ENCODE results near the gene ARFGAP1.

Gene ARFGAP1

GRCh38 chr20:63335711-63336110 lies 63.1 kb downstream of the ARFGAP1 start:
- Histone ChIP-seq H3F3A (ENCODE audit: control insufficient read depth, insufficient read depth) (no peaks in the 10 kb centered on the region), H3K36me3 (ENCODE audit: control insufficient read depth, low read length) (no peaks in the 10 kb centered on the region), H3K9me3 (ENCODE audit: control insufficient read depth, insufficient read depth, low read length) (peaks cover 4% of the 10 kb centered on the region; the same call in 1 of the 2 replicates), H3K9me2 (replicated peaks; ENCODE audit: control insufficient read depth, low read length) (no peaks in the 10 kb centered on the region), H3K4me2 (ENCODE audit: low read length) (no peak overlapping the region), H3K4me1 (ENCODE audit: control insufficient read depth, low read length) (no peaks in the 10 kb centered on the region), H3K27me3 (ENCODE audit: control insufficient read depth, low read length) (no peaks in the 10 kb centered on the region), H3K27ac (ENCODE audit: low read depth, low read length) (no peak overlapping the region), H3K4me3 (ENCODE audit: low read length) (no peak overlapping the region), H3K79me2 (ENCODE audit: control insufficient read depth, low read length) (no peaks in the 10 kb centered on the region), H4K20me1 (ENCODE audit: control insufficient read depth, insufficient read depth, low read depth, low read length) (no peaks in the 10 kb centered on the region)
- TF ChIP-seq CTCF (IDR thresholded peaks at IDR 0.05; ENCODE audit: low read depth, low read length, poor library complexity, severe bottlenecking) (no peak), EZH2phosphoT487 (IDR thresholded peaks at IDR 0.05; ENCODE audit: borderline replicate concordance, low read length) (no peak)

GRCh38 chr20:63336232-63336752 lies 63.7 kb downstream of the ARFGAP1 start:
- no peaks in the 10 kb centered on the region for H3K79me2 ChIP-seq (ENCODE audit: control insufficient read depth, low read length)
- H3K27me3 ChIP-seq (ENCODE audit: control insufficient read depth, low read length) = no peaks in the 10 kb centered on the region
- no peak overlapping the region for H3K27ac ChIP-seq (ENCODE audit: low read depth, low read length)
- no peaks in the 10 kb centered on the region for H4K20me1 ChIP-seq (ENCODE audit: control insufficient read depth, insufficient read depth, low read depth, low read length)
- no peak overlapping the region for H3K4me3 ChIP-seq (ENCODE audit: low read length)
- no peaks in the 10 kb centered on the region for H3K9me2 ChIP-seq (replicated peaks; ENCODE audit: control insufficient read depth, low read length)
- H3K4me2 ChIP-seq (ENCODE audit: low read length) = no peak overlapping the region
- H3K36me3 ChIP-seq (ENCODE audit: control insufficient read depth, low read length) = no peaks in the 10 kb centered on the region
- no peaks in the 10 kb centered on the region for H3F3A ChIP-seq (ENCODE audit: control insufficient read depth, insufficient read depth)
- TF ChIP-seq EZH2phosphoT487 (IDR thresholded peaks at IDR 0.05; ENCODE audit: borderline replicate concordance, low read length) = no peak
- no peak for TF ChIP-seq CTCF (IDR thresholded peaks at IDR 0.05; ENCODE audit: low read depth, low read length, poor library complexity, severe bottlenecking)
- no peaks in the 10 kb centered on the region for H3K4me1 ChIP-seq (ENCODE audit: control insufficient read depth, low read length)
- peaks cover 4% of the 10 kb centered on the region; the same call in 1 of the 2 replicates for H3K9me3 ChIP-seq (ENCODE audit: control insufficient read depth, insufficient read depth, low read length)

- no peaks in the 10 kb centered on the region for H3K9me2 ChIP-seq (replicated peaks; ENCODE audit: control insufficient read depth, low read length)
- no peaks in the 10 kb centered on the region for H3K4me1 ChIP-seq (ENCODE audit: control insufficient read depth, low read length)
- no peak overlapping the region for H3K27ac ChIP-seq (ENCODE audit: low read depth, low read length)
- no peaks in the 10 kb centered on the region for H3F3A ChIP-seq (ENCODE audit: control insufficient read depth, insufficient read depth)
- TF ChIP-seq CTCF (IDR thresholded peaks at IDR 0.05; ENCODE audit: low read depth, low read length, poor library complexity, severe bottlenecking) (no peak), EZH2phosphoT487 (IDR thresholded peaks at IDR 0.05; ENCODE audit: borderline replicate concordance, low read length) (no peak)
- no peak overlapping the region for H3K4me3 ChIP-seq (ENCODE audit: low read length)
- no peaks in the 10 kb centered on the region for H4K20me1 ChIP-seq (ENCODE audit: control insufficient read depth, insufficient read depth, low read depth, low read length)
- H3K27me3 ChIP-seq (ENCODE audit: control insufficient read depth, low read length) = no peaks in the 10 kb centered on the region
- no peaks in the 10 kb centered on the region for H3K9me3 ChIP-seq (ENCODE audit: control insufficient read depth, insufficient read depth, low read length)
- no peaks in the 10 kb centered on the region for H3K79me2 ChIP-seq (ENCODE audit: control insufficient read depth, low read length)
- no peak overlapping the region for H3K4me2 ChIP-seq (ENCODE audit: low read length)
- no peaks in the 10 kb centered on the region for H3K36me3 ChIP-seq (ENCODE audit: control insufficient read depth, low read length)
These were observed 65.3 kb downstream of the ARFGAP1 start for GRCh38 chr20:63337786-63338420.

Measured in DOHH2 (cell line).